GM23338 (cell line): ENCODE data around the gene ANKRD6. TPM values are rescaled to one million over a fixed set of nuclear protein-coding genes. Genes with fewer than 3 reads are reported as not detected.

Experiments
- ATAC-seq: fragments of 200-7000 bp; cut with Tn5 transposase; 3 replicates; pipeline ENCODE4 v1.9.1; 2020
- DNase-seq: peaks from one replicate; pipeline ENCODE4 v3.0.0-alpha.2; 2015; ENCODE audit warnings: low spot score
- H2AFZ ChIP-seq: fragments of 200-600 bp; sonication (generic); 2 replicates; pipeline ENCODE4 v1.8.0; 2016; ENCODE audit warnings: antibody characterized with exemption, mild to moderate bottlenecking, moderate library complexity
- H3F3A ChIP-seq: fragments of 200-600 bp; sonication (generic); replicated peaks from 2 replicates; pipeline ENCODE4 v1.8.0; 2017; ENCODE audit warnings: antibody characterized with exemption, mixed run types, low read depth
- H3K27ac ChIP-seq: fragments of 200-600 bp; sonication (generic); 2 replicates; pipeline ENCODE4 v1.6.1; 2016; ENCODE audit warnings: low read depth
- H3K27me3 ChIP-seq: fragments of 200-600 bp; sonication (generic); 2 replicates; pipeline ENCODE4 v1.8.0; 2016; ENCODE audit warnings: mild to moderate bottlenecking, mixed run types, moderate library complexity; ENCODE audit not compliant: insufficient read depth
- H3K36me3 ChIP-seq: fragments of 200-600 bp; sonication (generic); 2 replicates; pipeline ENCODE4 v1.8.0; 2016; ENCODE audit warnings: mild to moderate bottlenecking; ENCODE audit not compliant: insufficient read depth
- H3K4me1 ChIP-seq: fragments of 200-600 bp; sonication (generic); 2 replicates; pipeline ENCODE4 v1.8.0; 2016; ENCODE audit warnings: mild to moderate bottlenecking, moderate library complexity; ENCODE audit not compliant: insufficient read depth
- H3K4me2 ChIP-seq: fragments of 200-600 bp; sonication (generic); 2 replicates; pipeline ENCODE4 v1.7.1; 2017; ENCODE audit warnings: mixed run types
- H3K4me3 ChIP-seq: fragments of 200-600 bp; sonication (generic); 2 replicates; pipeline ENCODE4 v1.6.1; 2016; ENCODE audit warnings: mixed run types
- H3K79me2 ChIP-seq: fragments of 200-600 bp; sonication (generic); replicated peaks from 2 replicates; pipeline ENCODE4 v1.8.0; 2017; ENCODE audit warnings: mild to moderate bottlenecking; ENCODE audit not compliant: insufficient read depth
- H3K9me2 ChIP-seq: fragments of 200-600 bp; sonication (generic); 2 replicates; pipeline ENCODE4 v1.8.0; 2017; ENCODE audit not compliant: insufficient read depth
- H4K20me1 ChIP-seq: fragments of 200-600 bp; sonication (generic); replicated peaks from 2 replicates; pipeline ENCODE4 v1.8.0; 2017; ENCODE audit warnings: mild to moderate bottlenecking; ENCODE audit not compliant: insufficient read depth
- H3K27ac Mint-ChIP-seq: 2 replicates; pipeline ENCODE4 v1.8.0; 2020; ENCODE audit warnings: inconsistent platforms, mild to moderate bottlenecking, moderate library complexity, mixed read lengths
- H3K27me3 Mint-ChIP-seq: 3 replicates; pipeline ENCODE4 v1.8.0; 2022; ENCODE audit warnings: low read depth, mild to moderate bottlenecking, moderate library complexity, mixed read lengths, inconsistent platforms; ENCODE audit not compliant: insufficient read depth, poor library complexity
- H3K36me3 Mint-ChIP-seq: 3 replicates; pipeline ENCODE4 v1.8.0; 2021; ENCODE audit warnings: low read depth, mild to moderate bottlenecking, inconsistent platforms, moderate library complexity, mixed read lengths
- H3K4me1 Mint-ChIP-seq: 3 replicates; pipeline ENCODE4 v1.8.0; 2020; ENCODE audit warnings: mild to moderate bottlenecking, inconsistent platforms, mixed read lengths
- H3K4me3 Mint-ChIP-seq: 3 replicates; pipeline ENCODE4 v1.8.0; 2021; ENCODE audit warnings: moderate library complexity, mild to moderate bottlenecking, inconsistent platforms, mixed read lengths
- H3K9me3 Mint-ChIP-seq: 3 replicates; pipeline ENCODE4 v1.8.0; 2020; ENCODE audit warnings: moderate library complexity, mild to moderate bottlenecking, inconsistent platforms, mixed read lengths
- CREB1 ChIP-seq: fragments of 250-450 bp; sonication (Bioruptor Pico); IDR thresholded peaks from 2 replicates; pipeline ENCODE4 v1.5.0; 2020; ENCODE audit warnings: low read depth, mild to moderate bottlenecking, moderate library complexity
- CTCF ChIP-seq, 2 experiments: fragments of 200-600 bp in 1 of 2; sonication (generic) in 1 of 2; conservative IDR thresholded peaks; 2 replicates each; pipeline versions ENCODE4 v1.5.1 to v1.6.1; 2016 to 2017; ENCODE audit warnings: antibody characterized with exemption in 2 of 2, low read depth in 2 of 2, mild to moderate bottlenecking in 2 of 2, moderate library complexity in 1 of 2
- ETS1 ChIP-seq: IDR thresholded peaks from 2 replicates; pipeline ENCODE4 v1.6.1; 2016; ENCODE audit warnings: antibody characterized with exemption
- EZH2 ChIP-seq: fragments of 200-600 bp; sonication (generic); IDR thresholded peaks from one replicate; pipeline ENCODE4 v1.8.0; 2017; ENCODE audit warnings: antibody characterized with exemption, mild to moderate bottlenecking, low read depth; ENCODE audit not compliant: unreplicated experiment
- EZH2phosphoT487 ChIP-seq: fragments of 200-600 bp; sonication (generic); IDR thresholded peaks from one replicate; pipeline ENCODE4 v1.8.1; 2018; ENCODE audit warnings: antibody characterized with exemption; ENCODE audit not compliant: unreplicated experiment
- JUNB ChIP-seq: IDR thresholded peaks from one replicate; pipeline ENCODE4 v1.6.1; 2016; ENCODE audit warnings: antibody characterized with exemption; ENCODE audit not compliant: unreplicated experiment
- POLR2AphosphoS5 ChIP-seq: IDR thresholded peaks from 2 replicates; pipeline ENCODE4 v1.6.1; 2016; ENCODE audit warnings: antibody characterized with exemption, low read depth
- REST ChIP-seq: IDR thresholded peaks from one replicate; pipeline ENCODE4 v1.6.1; 2018; ENCODE audit warnings: antibody characterized with exemption; ENCODE audit not compliant: unreplicated experiment
- polyA plus RNA-seq: library from polyadenylated mRNA; unstranded; fragments of >200 nt; fragmentation: Nextera tagmentation; extraction: Ambion mirVana; gene quantifications from 2 replicates; pipeline ENCODE4 v1.2.1, GENCODE V29; 2016
- total RNA-seq: library from RNA; depleted of rRNA; stranded (reverse); fragments of >200 nt; shearing (Covaris generic); gene quantifications from 2 replicates; pipeline ENCODE4 v1.2.3, GENCODE V29; 2014

ANKRD6 gene
- total and polyA plus RNA-seq, 2 experiments from 2014 or later, result 3.2 to 9.2 TPM

GRCh38 chr6:89596484-89596883 is 163.5 kb downstream of the ANKRD6 start:
- no peaks in the 10 kb centered on the region for H3K36me3 ChIP-seq
- H3K79me2 ChIP-seq, result no peaks in the 10 kb centered on the region
- H3K4me3 ChIP-seq, result no peak overlapping the region
- no peaks in the 10 kb centered on the region for H3K27me3 ChIP-seq
- peaks cover 2% of the 10 kb centered on the region for H3K4me1 Mint-ChIP-seq
- no peaks in the 10 kb centered on the region for H3K9me3 Mint-ChIP-seq
- H3K4me3 Mint-ChIP-seq, result no peak overlapping the region
- TF ChIP-seq ETS1 (no peak), CTCF (conservative IDR thresholded peaks at IDR 0.05; ENCODE audit: low read depth in 2 of 2) (no peak), JUNB (no peak), REST (no peak)
- H3K27me3 Mint-ChIP-seq, result no peaks in the 10 kb centered on the region
- H3K4me1 ChIP-seq, result no peaks in the 10 kb centered on the region
- ATAC-seq, result peak; percentile 63
- H4K20me1 ChIP-seq, result no peaks in the 10 kb centered on the region
- peaks cover 3% of the 10 kb centered on the region; the same call in 1 of the 2 replicates for H3K9me2 ChIP-seq
- no peak overlapping the region for H3K27ac ChIP-seq
- H3K4me2 ChIP-seq, result no peak overlapping the region
- no peak overlapping the region for H3K27ac Mint-ChIP-seq
- H3F3A ChIP-seq, result no peaks in the 10 kb centered on the region
- no peaks in the 10 kb centered on the region for H3K36me3 Mint-ChIP-seq
- no peak overlapping the region for H2AFZ ChIP-seq
- no peak for DNase-seq

- Histone ChIP-seq H3K4me2 (no peak overlapping the region), H3K27ac (no peak overlapping the region), H3K79me2 (no peaks in the 10 kb centered on the region), H3K9me2 (peaks cover 3% of the 10 kb centered on the region; the same call in 1 of the 2 replicates), H3K36me3 (no peaks in the 10 kb centered on the region), H3K4me1 (no peaks in the 10 kb centered on the region), H3F3A (no peaks in the 10 kb centered on the region), H2AFZ (no peak overlapping the region), H3K27me3 (no peaks in the 10 kb centered on the region), H4K20me1 (no peaks in the 10 kb centered on the region), H3K4me3 (no peak overlapping the region)
- no peak overlapping the region for H3K4me3 Mint-ChIP-seq
- ATAC-seq (no peak), DNase-seq (no peak)
- H3K9me3 Mint-ChIP-seq, result no peaks in the 10 kb centered on the region
- H3K4me1 Mint-ChIP-seq, result peaks cover 2% of the 10 kb centered on the region
- peaks cover 3% of the 10 kb centered on the region for H3K27me3 Mint-ChIP-seq
- H3K27ac Mint-ChIP-seq, result no peak overlapping the region
- H3K36me3 Mint-ChIP-seq, result no peaks in the 10 kb centered on the region
- no peak for TF ChIP-seq EZH2phosphoT487
- no peak for TF ChIP-seq CREB1
- no peak for TF ChIP-seq EZH2
- no peak for TF ChIP-seq POLR2AphosphoS5
- no peak for TF ChIP-seq CTCF (conservative IDR thresholded peaks at IDR 0.05; ENCODE audit: low read depth in 2 of 2)
- no peak for TF ChIP-seq ETS1
Observed at GRCh38 chr6:89597372-89597771, 164.4 kb downstream of the ANKRD6 start.
